Measurements from ENCODE around the gene SDHD.
A peak's percentile ranks its signal among the peaks of the same experiment; 100 is the strongest.
"Not testable (repeated sequence)": the region's sequence is repeated elsewhere in the genome, so short reads cannot be mapped to it uniquely, and the experiment has no call there.

Gene SDHD

GRCh38 chr11:112082729-112083128 is 3.9 kb upstream of the SDHD start:
- no peak overlapping the region for H3K4me3 ChIP-seq (ENCODE audit: low read length)
- peak; percentile 45 for DNase-seq (ENCODE audit: low read depth)
- no peak for TF ChIP-seq CTCF (IDR thresholded peaks at IDR 0.05; ENCODE audit: insufficient read depth, low read depth, low read length, missing control alignments)

GRCh38 chr11:112085822-112086421 is 751 bp upstream of the SDHD start:
- peak overlapping the region; percentile 98 for H3K4me3 ChIP-seq (ENCODE audit: low read length)
- TF ChIP-seq CTCF (IDR thresholded peaks at IDR 0.05; ENCODE audit: insufficient read depth, low read depth, low read length, missing control alignments), result no peak
- peak; percentile 33 for DNase-seq (ENCODE audit: low read depth)

- peak overlapping the region; percentile 98 for H3K4me3 ChIP-seq (ENCODE audit: low read length)
- no peak for TF ChIP-seq CTCF (IDR thresholded peaks at IDR 0.05; ENCODE audit: insufficient read depth, low read depth, low read length, missing control alignments)
- peak; percentile 10 for DNase-seq (ENCODE audit: low read depth)
These were observed 539 bp downstream of the SDHD start for GRCh38 chr11:112087212-112087611.

DNA sequence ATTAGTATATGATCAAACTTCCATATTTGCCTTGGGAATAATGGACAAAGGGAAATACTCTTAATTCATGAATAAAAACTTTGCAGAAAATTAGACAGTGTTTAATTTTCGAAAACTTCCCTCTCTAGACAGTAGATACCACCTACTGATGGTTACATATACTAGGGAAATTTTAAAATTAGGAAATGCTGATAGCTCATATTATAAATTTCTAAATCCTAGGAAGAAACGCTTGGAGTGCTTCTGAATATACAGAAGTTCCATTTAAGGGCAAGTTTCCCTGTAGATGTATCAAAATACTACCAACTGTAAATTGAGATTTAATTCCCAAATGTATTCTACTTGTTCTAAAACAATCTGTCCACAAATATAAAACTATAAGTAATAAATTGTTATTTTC is 8.6 kb downstream of the SDHD start:
- H3K4me3 ChIP-seq (ENCODE audit: low read length); DNase-seq (ENCODE audit: low read depth): not testable (repeated sequence)

- no peak for DNase-seq (ENCODE audit: low read depth)
- no peak for TF ChIP-seq CTCF (IDR thresholded peaks at IDR 0.05; ENCODE audit: insufficient read depth, low read depth, low read length, missing control alignments)
These were observed 9.5 kb downstream of the SDHD start for GRCh38 chr11:112096194-112096593.

GRCh38 chr11:112097734-112098528 is 11.3 kb downstream of the SDHD start:
- no peak for DNase-seq (ENCODE audit: low read depth)
- no peak for TF ChIP-seq CTCF (IDR thresholded peaks at IDR 0.05; ENCODE audit: insufficient read depth, low read depth, low read length, missing control alignments)
- H3K4me3 ChIP-seq (ENCODE audit: low read length), result no peak overlapping the region

More at GRCh38 chr11:112096194-112096593, 9.5 kb downstream of the SDHD start:
- no peak overlapping the region for H3K4me3 ChIP-seq (ENCODE audit: low read length)

DNA sequence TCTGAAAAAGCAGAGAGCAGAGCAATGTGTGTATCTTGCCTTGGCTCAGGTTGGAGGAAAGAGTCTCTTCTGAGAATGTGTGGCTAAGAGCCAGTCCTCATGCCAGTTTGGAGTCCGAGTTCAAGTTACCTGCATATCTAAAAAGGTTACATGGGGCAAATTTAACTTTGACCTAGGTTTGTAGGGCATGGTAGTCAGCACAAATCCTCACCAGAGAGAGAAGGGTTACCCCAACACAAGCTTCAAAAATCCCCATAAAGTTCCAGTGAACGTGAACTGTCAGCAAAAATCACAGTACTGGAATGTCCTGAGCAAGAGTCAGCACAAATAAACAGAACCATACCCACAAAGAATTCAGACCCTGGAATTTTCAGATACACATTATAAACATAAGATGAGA is 13.8 kb downstream of the SDHD start:
- no peak for DNase-seq (ENCODE audit: low read depth)
- TF ChIP-seq CTCF (IDR thresholded peaks at IDR 0.05; ENCODE audit: insufficient read depth, low read depth, low read length, missing control alignments), result no peak
- H3K4me3 ChIP-seq (ENCODE audit: low read length), result no peak overlapping the region

Measured in epithelial cell of esophagus (primary cell).